Spleen (tissue), 7 donors: ENCODE results near the gene ARHGAP27.

Experiments
- POLR2AphosphoS5 ChIP-seq, 3 donors: sonication (generic); formaldehyde crosslinking; IDR thresholded peaks; one replicate each; pipeline ENCODE4 v1.5.1; 2017; ENCODE audit warnings: antibody characterized with exemption in 3 of 3
- TF ChIP-seq, protein P1 (sequence below), 11 experiments: fragments of 200-600 bp in 7 of 11; fragments of 450-650 bp in 4 of 11; sonication (generic) in 4 of 11; IDR thresholded peaks in 8 of 11; conservative IDR thresholded peaks in 3 of 11; 1 replicate in 7 of 11; 2 replicates in 4 of 11; pipeline versions ENCODE4 v1.4.0 to v1.8.0; 2016 to 2021; ENCODE audit warnings: antibody characterized with exemption in 11 of 11, inconsistent platforms in 4 of 11, mild to moderate bottlenecking in 1 of 11
- donor health status: DM: no; HTN: no; CAD: no; lungs with moderate emphysema.
- donor health status: DM: no; HTN: no; CAD: no.
- donor health status: DM: no; HTN: no; CAD: no.

DNA sequence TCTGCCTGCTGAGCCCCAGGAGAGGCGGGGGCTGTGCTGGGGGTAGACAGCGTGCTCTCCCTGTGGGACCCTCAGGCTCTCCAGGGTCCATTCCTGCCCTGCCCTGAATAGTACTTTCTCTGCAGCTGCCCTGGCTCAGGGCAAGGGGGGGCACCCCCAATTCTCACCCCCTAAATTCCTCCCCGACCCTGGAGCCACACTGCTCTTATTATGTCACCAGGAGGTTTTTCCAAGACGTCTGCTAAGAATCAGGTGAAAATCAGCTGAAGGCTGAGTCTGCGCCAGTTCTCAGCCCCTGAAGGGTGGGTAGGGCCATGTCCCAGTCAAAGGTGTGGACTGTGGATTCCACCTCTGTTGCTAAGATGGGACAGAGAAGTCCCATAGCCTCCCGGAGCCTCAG, 66.0 kb downstream of the ARHGAP27 start:
- no peak for TF ChIP-seq POLR2AphosphoS5 (IDR thresholded peaks at IDR 0.05)
- TF ChIP-seq, protein P1, sequence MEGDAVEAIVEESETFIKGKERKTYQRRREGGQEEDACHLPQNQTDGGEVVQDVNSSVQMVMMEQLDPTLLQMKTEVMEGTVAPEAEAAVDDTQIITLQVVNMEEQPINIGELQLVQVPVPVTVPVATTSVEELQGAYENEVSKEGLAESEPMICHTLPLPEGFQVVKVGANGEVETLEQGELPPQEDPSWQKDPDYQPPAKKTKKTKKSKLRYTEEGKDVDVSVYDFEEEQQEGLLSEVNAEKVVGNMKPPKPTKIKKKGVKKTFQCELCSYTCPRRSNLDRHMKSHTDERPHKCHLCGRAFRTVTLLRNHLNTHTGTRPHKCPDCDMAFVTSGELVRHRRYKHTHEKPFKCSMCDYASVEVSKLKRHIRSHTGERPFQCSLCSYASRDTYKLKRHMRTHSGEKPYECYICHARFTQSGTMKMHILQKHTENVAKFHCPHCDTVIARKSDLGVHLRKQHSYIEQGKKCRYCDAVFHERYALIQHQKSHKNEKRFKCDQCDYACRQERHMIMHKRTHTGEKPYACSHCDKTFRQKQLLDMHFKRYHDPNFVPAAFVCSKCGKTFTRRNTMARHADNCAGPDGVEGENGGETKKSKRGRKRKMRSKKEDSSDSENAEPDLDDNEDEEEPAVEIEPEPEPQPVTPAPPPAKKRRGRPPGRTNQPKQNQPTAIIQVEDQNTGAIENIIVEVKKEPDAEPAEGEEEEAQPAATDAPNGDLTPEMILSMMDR (IDR thresholded peaks at IDR 0.05 in 8 of 11, conservative IDR thresholded peaks at IDR 0.05 in 3 of 11): no peak
